H1 (cell line): Measurements from ENCODE around the gene GLRX5. TPM values are rescaled to one million over a fixed set of nuclear protein-coding genes. Genes with fewer than 3 reads are reported as not detected.

Source experiments
- CTCF ChIA-PET: fragments of 300-600 bp; sonication (Branson Sonifier 250); formaldehyde crosslinking; loops from one replicate; lab custom pipeline; 2021; ENCODE audit not compliant: partially characterized antibody; lab: Charles Lee
- POLR2A ChIA-PET: fragments of 300-600 bp; sonication (Branson Sonifier 250); formaldehyde crosslinking; loops from one replicate; lab custom pipeline; 2021; ENCODE audit warnings: inconsistent platforms; ENCODE audit not compliant: partially characterized antibody; lab: Charles Lee
- DNase-seq, 2 experiments: peaks; one replicate each; pipeline versions ENCODE4 v3.0.0 to v3.0.0-alpha.2; 2010 to 2022; ENCODE audit warnings: low spot score in 2 of 2, low read depth in 1 of 2, mixed read lengths in 1 of 2
- FAIRE-seq: peaks from 2 replicates; lab custom pipeline; 2011; peaks lifted over from hg19 to GRCh38; lab: Jason Lieb, UNC
- H2AFZ ChIP-seq: 2 replicates; pipeline ENCODE4 v1.8.1; 2012; ENCODE audit warnings: low read length, inconsistent platforms
- H2AK5ac ChIP-seq: 2 replicates; pipeline ENCODE4 v1.6.1; 2013; ENCODE audit warnings: low read depth, low read length
- H2BK120ac ChIP-seq: replicated peaks from 2 replicates; pipeline ENCODE3; 2013; ENCODE audit warnings: low read depth, low read length, inconsistent platforms
- H2BK12ac ChIP-seq: 2 replicates; pipeline ENCODE4 v1.6.1; 2013; ENCODE audit warnings: low read depth, low read length
- H2BK15ac ChIP-seq: 2 replicates; pipeline ENCODE4 v1.6.1; 2013; ENCODE audit warnings: low read length
- H2BK20ac ChIP-seq: 2 replicates; pipeline ENCODE4 v1.6.1; 2013; ENCODE audit warnings: low read length
- H2BK5ac ChIP-seq: 2 replicates; pipeline ENCODE4 v1.6.1; 2013; ENCODE audit warnings: low read depth, low read length
- H3K14ac ChIP-seq: 2 replicates; pipeline ENCODE4 v1.6.1; 2013; ENCODE audit warnings: inconsistent platforms; ENCODE audit not compliant: insufficient read length
- H3K18ac ChIP-seq: 2 replicates; pipeline ENCODE4 v1.6.1; 2013; ENCODE audit warnings: low read length; ENCODE audit errors: extremely low read depth
- H3K23ac ChIP-seq: 2 replicates; pipeline ENCODE4 v1.6.1; 2013; ENCODE audit warnings: inconsistent platforms; ENCODE audit not compliant: insufficient read length
- H3K23me2 ChIP-seq: 2 replicates; pipeline ENCODE4 v1.6.1; 2013; ENCODE audit warnings: low read depth, low read length
- H3K27ac ChIP-seq: 2 replicates; pipeline ENCODE4 v1.6.1; 2011; ENCODE audit warnings: low read depth, low read length, inconsistent platforms
- H3K27me3 ChIP-seq, 4 experiments: replicated peaks in 1 of 4; 1 replicate in 1 of 4; 2 replicates in 3 of 4; pipeline versions ENCODE4 v1.6.1 to v1.8.1; 2011 to 2013; ENCODE audit warnings: low read length in 3 of 4, mild to moderate bottlenecking in 3 of 4, inconsistent platforms in 2 of 4, mixed read lengths in 2 of 4, moderate library complexity in 1 of 4; ENCODE audit not compliant: control insufficient read depth in 3 of 4, insufficient read depth in 3 of 4; ENCODE audit errors: extremely low read depth in 1 of 4
- H3K36me3 ChIP-seq, 4 experiments: 2 replicates each; pipeline versions ENCODE4 v1.6.1 to v1.8.1; 2011 to 2013; ENCODE audit warnings: mild to moderate bottlenecking in 4 of 4, low read length in 3 of 4, moderate library complexity in 2 of 4, control low read depth in 1 of 4, inconsistent platforms in 1 of 4; ENCODE audit not compliant: insufficient read depth in 4 of 4, control insufficient read depth in 2 of 4
- H3K4ac ChIP-seq: replicated peaks from 2 replicates; pipeline ENCODE3; 2013; ENCODE audit warnings: low read length, low read depth, mixed read lengths, inconsistent platforms; ENCODE audit not compliant: insufficient read length
- H3K4me1 ChIP-seq, 4 experiments: replicated peaks in 1 of 4; 1 replicate in 1 of 4; 2 replicates in 3 of 4; pipeline versions ENCODE4 v1.6.1 to v1.8.1; 2011 to 2013; ENCODE audit warnings: low read length in 3 of 4, inconsistent platforms in 2 of 4, mixed read lengths in 1 of 4; ENCODE audit not compliant: insufficient read depth in 4 of 4, control insufficient read depth in 3 of 4
- H3K4me2 ChIP-seq, 2 experiments: 2 replicates each; pipeline versions ENCODE4 v1.6.1 to v1.8.1; 2011 to 2013; ENCODE audit warnings: low read depth in 2 of 2, low read length in 2 of 2, control low read depth in 1 of 2, inconsistent platforms in 1 of 2, mild to moderate bottlenecking in 1 of 2; ENCODE audit not compliant: insufficient read depth in 1 of 2
- H3K4me3 ChIP-seq, 4 experiments: fragments of 200-600, 300-600 bp in 1 of 4; sonication (generic), shearing (Covaris generic), sonication (Bioruptor Twin) in 1 of 4; 2 replicates each; pipeline versions ENCODE4 v1.5.1 to v1.8.1; 2011 to 2016; ENCODE audit warnings: low read length in 4 of 4, low read depth in 3 of 4, control low read depth in 2 of 4, inconsistent platforms in 2 of 4, mild to moderate bottlenecking in 2 of 4, mixed read lengths in 1 of 4, moderate library complexity in 1 of 4; ENCODE audit not compliant: insufficient read depth in 2 of 4; ENCODE audit errors: extremely low read depth in 1 of 4
- H3K56ac ChIP-seq: replicated peaks from 2 replicates; pipeline ENCODE3; 2013; ENCODE audit warnings: low read depth, mild to moderate bottlenecking, mixed read lengths, low read length, inconsistent platforms; ENCODE audit not compliant: insufficient read length
- H3K79me1 ChIP-seq: 2 replicates; pipeline ENCODE4 v1.6.1; 2013; ENCODE audit warnings: low read depth, low read length, control low read depth
- H3K79me2 ChIP-seq, 2 experiments: 2 replicates each; pipeline versions ENCODE4 v1.6.1 to v1.8.1; 2012 to 2013; ENCODE audit warnings: low read length in 2 of 2, mild to moderate bottlenecking in 2 of 2, inconsistent platforms in 1 of 2; ENCODE audit not compliant: insufficient read depth in 2 of 2, control insufficient read depth in 1 of 2
- H3K9ac ChIP-seq, 4 experiments: replicated peaks in 1 of 4; 1 replicate in 1 of 4; 2 replicates in 3 of 4; pipeline versions ENCODE4 v1.6.1 to v1.8.1; 2011 to 2013; ENCODE audit warnings: low read depth in 3 of 4, low read length in 3 of 4, control low read depth in 2 of 4, mild to moderate bottlenecking in 2 of 4, moderate library complexity in 2 of 4, inconsistent platforms in 1 of 4; ENCODE audit errors: extremely low read depth in 1 of 4
- H3K9me3 ChIP-seq, 2 experiments: 2 replicates each; pipeline versions ENCODE4 v1.6.1 to v1.8.1; 2012 to 2013; ENCODE audit warnings: mild to moderate bottlenecking in 2 of 2, moderate library complexity in 2 of 2, control low read depth in 1 of 2, inconsistent platforms in 1 of 2, low read depth in 1 of 2, low read length in 1 of 2, mixed read lengths in 1 of 2; ENCODE audit not compliant: insufficient read depth in 2 of 2
- H4K20me1 ChIP-seq, 2 experiments: replicated peaks in 1 of 2; 2 replicates each; pipeline versions ENCODE3 to v1.8.1; 2011 to 2013; ENCODE audit warnings: inconsistent platforms in 2 of 2, low read length in 2 of 2, mild to moderate bottlenecking in 1 of 2; ENCODE audit not compliant: insufficient read depth in 2 of 2, control insufficient read depth in 1 of 2
- H4K5ac ChIP-seq: 2 replicates; pipeline ENCODE4 v1.6.1; 2013; ENCODE audit warnings: low read length, low read depth, mixed read lengths, inconsistent platforms; ENCODE audit not compliant: insufficient read length
- H4K8ac ChIP-seq: 2 replicates; pipeline ENCODE4 v1.8.0; 2013; ENCODE audit warnings: mild to moderate bottlenecking, moderate library complexity, low read length, inconsistent platforms; ENCODE audit not compliant: insufficient read depth; ENCODE audit errors: extremely low read depth
- H4K91ac ChIP-seq: replicated peaks from 2 replicates; pipeline ENCODE3; 2013; ENCODE audit warnings: low read length, mixed read lengths, inconsistent platforms; ENCODE audit not compliant: insufficient read length
- ATF2 ChIP-seq: IDR thresholded peaks from 2 replicates; pipeline ENCODE4 v1.6.1; 2012; ENCODE audit warnings: low read length, inconsistent platforms
- CBX5 ChIP-seq: fragments of 300-800, 300-1000 bp; sonication (generic); IDR thresholded peaks from 2 replicates; pipeline ENCODE4 v1.7.1; 2016; ENCODE audit warnings: antibody characterized with exemption, low read length, low read depth
- CTCF ChIP-seq, 3 experiments: IDR thresholded peaks; 1 replicate in 2 of 3; 2 replicates in 1 of 3; pipeline versions ENCODE4 v1.5.1 to v1.6.1; 2011; ENCODE audit warnings: low read length in 3 of 3, mild to moderate bottlenecking in 3 of 3, inconsistent platforms in 2 of 3, low read depth in 1 of 3, moderate library complexity in 1 of 3; ENCODE audit not compliant: insufficient read depth in 1 of 3; ENCODE audit errors: control extremely low read depth in 1 of 3
- MAX ChIP-seq: IDR thresholded peaks from 2 replicates; pipeline ENCODE4 v1.6.1; 2012; ENCODE audit warnings: inconsistent platforms
- RAD21 ChIP-seq, 2 experiments: IDR thresholded peaks in 1 of 2; conservative IDR thresholded peaks in 1 of 2; 2 replicates each; pipeline ENCODE4 v1.6.1; 2011; ENCODE audit warnings: low read depth in 2 of 2, low read length in 2 of 2, improper control_type of control experiment in 1 of 2, inconsistent platforms in 1 of 2, mild to moderate bottlenecking in 1 of 2, moderate library complexity in 1 of 2
- ZNF274 ChIP-seq: IDR thresholded peaks from 2 replicates; pipeline ENCODE4 v1.7.0; 2012; ENCODE audit warnings: low read length, borderline replicate concordance; ENCODE audit errors: extremely low read depth
- WGBS, 2 experiments: shearing (Covaris generic) in 1 of 2; methylation state at CpG; one replicate each; pipeline versions ENCODE4 v1.1.6 to v1.1.7; 2013 to 2015; ENCODE audit warnings: low lambda C conversion rate in 2 of 2, mixed read lengths in 2 of 2, inconsistent platforms in 1 of 2, low coverage in 1 of 2, missing lambda C conversion rate in 1 of 2; ENCODE audit not compliant: insufficient replicate concordance in 2 of 2, insufficient coverage in 1 of 2, insufficient read length in 1 of 2; ENCODE audit errors: extremely low coverage in 1 of 2, missing lambda C conversion rate in 1 of 2; 5-methylcytosine and 5-hydroxymethylcytosine counted together
- polyA plus RNA-seq, 7 experiments: library from polyadenylated mRNA; depleted of rRNA in 3 of 7; stranded (reverse) in 5 of 7; unstranded in 2 of 7; fragments of >200 nt in 5 of 7; fragments of 200-250 nt in 2 of 7; gene quantifications; 1 replicate in 5 of 7; 2 replicates in 1 of 7; 4 replicates in 1 of 7; pipeline versions ENCODE4 v1.2.1 to v1.2.3, GENCODE V29; 2011 to 2013; ENCODE audit warnings: missing spikeins in 2 of 7, mixed read lengths in 2 of 7
- total RNA-seq: library from RNA; stranded (reverse); fragmentation: NEBNext Ultra II Directional; extraction: Animal tissue kit (Norgen Biotek cat#: 25700); gene quantifications from 2 replicates; pipeline ENCODE4 v1.2.1, GENCODE V29; 2021

The GLRX5 gene
- total and polyA plus RNA-seq, 2 of the 8 experiments (the other 6 are each of a cell fraction or from before 2014, with no cell fraction given), result 70.1 to 88.8 TPM

- POLR2A ChIA-PET, result interaction anchor here (0.6 to 1.3 kb wide), 2 partner anchors 8 to 66 kb away, joined by 3 to 4 read pairs; no protein-coding TSS in a partner anchor
- 92% methylated on average over 9 of the region's 9 CpGs; no CpG with 5 or more reads in 1 of the 2 experiments for WGBS, 2 experiments
- no peak for FAIRE-seq
- TF ChIP-seq MAX, result no peak
- TF ChIP-seq CTCF (IDR thresholded peaks at IDR 0.05; ENCODE audit: control extremely low read depth in 1 of 3, insufficient read depth in 1 of 3, low read depth in 1 of 3, low read length in 3 of 3), result no peak
- no peak for TF ChIP-seq ZNF274
- no peak for TF ChIP-seq ATF2
- TF ChIP-seq RAD21 (IDR thresholded peaks at IDR 0.05 in 1 of 2, conservative IDR thresholded peaks at IDR 0.05 in 1 of 2; ENCODE audit: low read depth in 2 of 2, low read length in 2 of 2), result no peak
- TF ChIP-seq CBX5, result no peak
Observed at GRCh38 chr14:95548328-95548929, 13.6 kb downstream of the GLRX5 start.

More at GRCh38 chr14:95548328-95548929, 13.6 kb downstream of the GLRX5 start:
- Histone ChIP-seq H2BK5ac (no peak overlapping the region), H3K14ac (no peak overlapping the region), H3K9ac (no peak overlapping the region), H3K4me3 (no peak overlapping the region), H3K4me2 (no peak overlapping the region), H3K56ac (no peak overlapping the region), H3K36me3 (peaks cover 3 to 7% (median 4%) of the 10 kb centered on the region in 4 experiments; a peak in 4 of 8 replicates), H2BK20ac (no peak overlapping the region), H3K18ac (no peak overlapping the region), H3K27me3 (no peaks in the 10 kb centered on the region), H3K79me1 (peaks cover 2% of the 10 kb centered on the region), H4K5ac (no peak overlapping the region), H3K23ac (no peak overlapping the region), H3K27ac (no peak overlapping the region), H4K91ac (no peak overlapping the region), H4K20me1 (peaks cover 0 to 10% of the 10 kb centered on the region in 2 experiments), H2AFZ (no peak overlapping the region), H3K4me1 (peaks cover 0 to 3% (median 0%) of the 10 kb centered on the region in 4 experiments; a peak in 1 of 7 replicates), H2BK12ac (no peak overlapping the region), H2BK120ac (no peak overlapping the region), H2AK5ac (no peak overlapping the region; the same call in 1 of the 2 replicates), H2BK15ac (no peak overlapping the region), H3K9me3 (0 out of 4 replicates have a peak, but pooled peaks cover 0 to 3% of the 10 kb centered on the region in 2 experiments), H4K8ac (no peak overlapping the region), H3K4ac (no peak overlapping the region), H3K79me2 (peaks cover 0 to 2% of the 10 kb centered on the region in 2 experiments; a peak in 2 of 4 replicates), H3K23me2 (peaks cover 3% of the 10 kb centered on the region; the same call in 1 of the 2 replicates)
- DNase-seq, result no peak
- CTCF ChIA-PET, result interaction anchor here (0.5 to 4.2 kb wide), 6 partner anchors 12 to 444 kb away, joined by 3 to 14 read pairs (median 3); no protein-coding TSS in a partner anchor
